ENCODE measurements around the gene GARIN1A. TPM values are rescaled to one million over a fixed set of nuclear protein-coding genes. Genes with fewer than 3 reads are reported as not detected.
"Not testable (repeated sequence)": the region's sequence is repeated elsewhere in the genome, so short reads cannot be mapped to it uniquely, and the experiment has no call there.

Gene GARIN1A
- total RNA-seq = under 1 TPM; 0.07 TPM

GRCh38 chr7:128671992-128672391 is at the start of gene GARIN1A:
GARIN1A (plus strand) TSS chr7:128672292; CDS start chr7:128672398, 106 bp downstream.
- intact Hi-C loops (cut with DNase I, micrococcal nuclease) = no loop called here
- POLR2A ChIA-PET = no interaction called here
- H3K9me3 Mint-ChIP-seq (ENCODE audit: low read depth) = no peaks in the 10 kb centered on the region
- no peaks in the 10 kb centered on the region for H3K36me3 Mint-ChIP-seq (ENCODE audit: low read depth)
- H3K27me3 Mint-ChIP-seq = peaks cover 17% of the 10 kb centered on the region
- CTCF ChIA-PET = interaction anchor here (0.5 to 1.3 kb wide), 4 partner anchors 14 to 1384 kb away, joined by 3 to 4 read pairs (median 3); no protein-coding TSS in a partner anchor
- DNase-seq (no peak), ATAC-seq (no peak)
- no peak within 1 kb of the TSS for H3K27ac Mint-ChIP-seq
- H3K4me1 Mint-ChIP-seq = no peaks in the 10 kb centered on the region
- no peak within 1 kb of the TSS for H3K4me3 Mint-ChIP-seq

DNA sequence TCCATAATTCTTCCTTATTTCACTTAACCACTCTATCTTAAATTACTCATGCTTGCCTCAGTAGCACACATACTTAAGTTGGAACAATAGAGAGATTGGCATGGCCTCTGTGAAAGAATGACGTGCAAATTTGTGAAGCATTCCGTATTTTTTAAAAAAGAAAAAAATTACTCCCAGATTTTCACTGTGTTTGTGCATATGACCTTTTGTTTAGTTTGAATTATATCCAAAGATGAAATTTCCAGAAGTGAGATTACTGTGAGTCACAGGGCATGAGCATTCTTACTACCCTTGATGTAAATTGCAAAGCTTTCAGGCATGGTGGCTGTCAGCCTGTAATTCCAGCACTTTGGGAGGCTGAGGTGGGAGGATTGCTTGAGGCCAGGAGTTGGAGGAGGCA is 45.0 kb upstream of the GARIN1A start:
- H3K4me1 Mint-ChIP-seq; H3K9me3 Mint-ChIP-seq (ENCODE audit: low read depth); H3K27me3 Mint-ChIP-seq; H3K4me3 Mint-ChIP-seq; CTCF ChIA-PET; ATAC-seq; DNase-seq; intact Hi-C loops (cut with DNase I, micrococcal nuclease); H3K27ac Mint-ChIP-seq; POLR2A ChIA-PET: not testable (repeated sequence)
- peaks cover 41% of the 10 kb centered on the region for H3K36me3 Mint-ChIP-seq (ENCODE audit: low read depth)

DNA sequence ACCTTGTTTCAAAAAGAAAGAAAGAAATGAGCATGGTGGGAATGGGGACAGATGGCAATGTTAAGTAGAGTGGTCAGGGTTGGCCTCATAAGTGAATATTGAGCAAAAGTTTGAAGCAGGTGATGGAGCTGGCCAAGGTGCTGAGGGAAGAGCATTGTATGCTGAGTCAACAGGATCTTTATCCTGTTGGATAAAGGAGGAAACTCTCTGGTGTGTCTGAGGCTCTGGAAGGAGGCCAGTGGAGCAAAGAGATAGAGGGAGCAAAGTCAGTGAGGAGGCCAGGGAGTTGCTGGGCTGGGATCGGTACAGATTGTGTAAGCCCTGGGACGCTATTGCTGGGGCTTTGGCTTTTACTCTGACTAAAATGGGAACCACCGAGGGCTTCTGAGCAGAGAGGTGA is 38.2 kb upstream of the GARIN1A start:
- H3K9me3 Mint-ChIP-seq (ENCODE audit: low read depth); intact Hi-C loops (cut with DNase I, micrococcal nuclease); ATAC-seq; POLR2A ChIA-PET; CTCF ChIA-PET; H3K27me3 Mint-ChIP-seq; DNase-seq; H3K4me3 Mint-ChIP-seq; H3K4me1 Mint-ChIP-seq: not testable (repeated sequence)
- Mint-ChIP-seq H3K36me3 (ENCODE audit: low read depth) (peaks cover 33% of the 10 kb centered on the region), H3K27ac (peak overlapping the region; percentile 44)

- DNase-seq; H3K27me3 Mint-ChIP-seq; H3K4me1 Mint-ChIP-seq; H3K27ac Mint-ChIP-seq; intact Hi-C loops (cut with DNase I, micrococcal nuclease); CTCF ChIA-PET; POLR2A ChIA-PET; H3K4me3 Mint-ChIP-seq; ATAC-seq; H3K9me3 Mint-ChIP-seq (ENCODE audit: low read depth): not testable (repeated sequence)
- H3K36me3 Mint-ChIP-seq (ENCODE audit: low read depth) = peaks cover 22% of the 10 kb centered on the region
Measured at GRCh38 chr7:128645206-128645605, 26.9 kb upstream of the GARIN1A start.

GRCh38 chr7:128645844-128646243 is 26.2 kb upstream of the GARIN1A start:
- POLR2A ChIA-PET; H3K4me3 Mint-ChIP-seq; H3K9me3 Mint-ChIP-seq (ENCODE audit: low read depth); ATAC-seq; intact Hi-C loops (cut with DNase I, micrococcal nuclease); H3K27me3 Mint-ChIP-seq; H3K27ac Mint-ChIP-seq; H3K4me1 Mint-ChIP-seq; DNase-seq; CTCF ChIA-PET: not testable (repeated sequence)
- peaks cover 23% of the 10 kb centered on the region for H3K36me3 Mint-ChIP-seq (ENCODE audit: low read depth)

DNA sequence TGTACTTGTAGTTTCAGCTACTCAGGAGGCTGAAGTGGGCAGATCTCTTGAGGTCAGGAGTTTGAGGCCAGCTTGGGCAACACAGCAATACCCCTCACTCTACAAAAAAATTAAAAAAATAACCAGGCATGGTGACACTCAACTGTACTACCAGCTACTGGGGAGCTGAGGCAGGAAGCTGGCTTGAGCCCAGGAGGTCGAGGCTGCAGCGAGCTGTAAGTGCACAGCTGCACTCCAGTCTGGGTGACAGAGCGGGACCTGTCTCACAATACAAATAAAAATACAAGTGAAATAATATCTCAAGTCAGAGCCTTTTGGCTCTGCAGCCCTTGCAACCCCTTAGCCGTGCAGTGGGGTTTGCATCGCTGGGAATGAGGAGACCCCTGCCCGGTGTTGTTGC is 25.2 kb upstream of the GARIN1A start:
- H3K4me3 Mint-ChIP-seq; intact Hi-C loops (cut with DNase I, micrococcal nuclease); H3K27me3 Mint-ChIP-seq; H3K9me3 Mint-ChIP-seq (ENCODE audit: low read depth); POLR2A ChIA-PET; CTCF ChIA-PET; ATAC-seq; DNase-seq; H3K27ac Mint-ChIP-seq; H3K4me1 Mint-ChIP-seq: not testable (repeated sequence)
- H3K36me3 Mint-ChIP-seq (ENCODE audit: low read depth) = peaks cover 18% of the 10 kb centered on the region

DNA sequence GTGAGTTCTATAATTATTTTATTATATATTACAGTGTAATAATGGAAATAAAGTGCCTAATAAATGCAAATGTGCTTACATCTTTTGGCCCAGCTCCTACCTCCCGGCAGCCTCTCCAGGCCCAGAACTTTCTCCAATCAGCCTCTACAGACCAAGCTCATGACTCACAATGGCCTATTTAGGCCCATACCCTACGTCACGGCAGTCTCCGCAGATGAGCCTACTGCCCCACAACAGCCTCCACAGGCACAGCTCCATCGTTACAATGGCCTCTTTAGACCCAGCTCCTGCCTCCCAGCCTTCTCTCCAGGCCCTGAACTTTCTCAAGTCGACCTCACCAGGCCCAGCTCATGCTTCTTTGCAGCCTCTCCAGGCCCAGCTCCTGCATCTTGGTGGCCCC is 21.0 kb upstream of the GARIN1A start:
- H3K27ac Mint-ChIP-seq; DNase-seq; H3K27me3 Mint-ChIP-seq; H3K9me3 Mint-ChIP-seq (ENCODE audit: low read depth); H3K4me3 Mint-ChIP-seq; H3K4me1 Mint-ChIP-seq; POLR2A ChIA-PET; ATAC-seq; intact Hi-C loops (cut with DNase I, micrococcal nuclease); CTCF ChIA-PET: not testable (repeated sequence)
- H3K36me3 Mint-ChIP-seq (ENCODE audit: low read depth) = peaks cover 16% of the 10 kb centered on the region

- ATAC-seq; H3K4me1 Mint-ChIP-seq; H3K27me3 Mint-ChIP-seq; H3K4me3 Mint-ChIP-seq; H3K9me3 Mint-ChIP-seq (ENCODE audit: low read depth); DNase-seq; CTCF ChIA-PET; H3K27ac Mint-ChIP-seq; POLR2A ChIA-PET; intact Hi-C loops (cut with DNase I, micrococcal nuclease): not testable (repeated sequence)
- peaks cover 13% of the 10 kb centered on the region for H3K36me3 Mint-ChIP-seq (ENCODE audit: low read depth)
Measured at GRCh38 chr7:128652606-128653005, 19.5 kb upstream of the GARIN1A start.

GRCh38 chr7:128653197-128653596 is 18.9 kb upstream of the GARIN1A start:
- H3K4me3 Mint-ChIP-seq; POLR2A ChIA-PET; H3K4me1 Mint-ChIP-seq; H3K9me3 Mint-ChIP-seq (ENCODE audit: low read depth); CTCF ChIA-PET; H3K27ac Mint-ChIP-seq; intact Hi-C loops (cut with DNase I, micrococcal nuclease); DNase-seq; H3K27me3 Mint-ChIP-seq; ATAC-seq: not testable (repeated sequence)
- peaks cover 13% of the 10 kb centered on the region for H3K36me3 Mint-ChIP-seq (ENCODE audit: low read depth)

- CTCF ChIA-PET; POLR2A ChIA-PET; H3K4me1 Mint-ChIP-seq; H3K9me3 Mint-ChIP-seq (ENCODE audit: low read depth); intact Hi-C loops (cut with DNase I, micrococcal nuclease); H3K27ac Mint-ChIP-seq; H3K27me3 Mint-ChIP-seq; DNase-seq; H3K4me3 Mint-ChIP-seq; ATAC-seq: not testable (repeated sequence)
- peaks cover 13% of the 10 kb centered on the region for H3K36me3 Mint-ChIP-seq (ENCODE audit: low read depth)
Measured at GRCh38 chr7:128654080-128654479, 18.0 kb upstream of the GARIN1A start.

GRCh38 chr7:128654501-128654900 is 17.6 kb upstream of the GARIN1A start:
- H3K4me3 Mint-ChIP-seq; H3K9me3 Mint-ChIP-seq (ENCODE audit: low read depth); intact Hi-C loops (cut with DNase I, micrococcal nuclease); H3K4me1 Mint-ChIP-seq; DNase-seq; H3K27me3 Mint-ChIP-seq; ATAC-seq; POLR2A ChIA-PET; H3K27ac Mint-ChIP-seq: not testable (repeated sequence)
- CTCF ChIA-PET = interaction anchor here (0.6 kb wide), 1 partner anchor 486 kb away, joined by 3 read pairs; no protein-coding TSS in a partner anchor
- H3K36me3 Mint-ChIP-seq (ENCODE audit: low read depth) = peaks cover 13% of the 10 kb centered on the region

DNA sequence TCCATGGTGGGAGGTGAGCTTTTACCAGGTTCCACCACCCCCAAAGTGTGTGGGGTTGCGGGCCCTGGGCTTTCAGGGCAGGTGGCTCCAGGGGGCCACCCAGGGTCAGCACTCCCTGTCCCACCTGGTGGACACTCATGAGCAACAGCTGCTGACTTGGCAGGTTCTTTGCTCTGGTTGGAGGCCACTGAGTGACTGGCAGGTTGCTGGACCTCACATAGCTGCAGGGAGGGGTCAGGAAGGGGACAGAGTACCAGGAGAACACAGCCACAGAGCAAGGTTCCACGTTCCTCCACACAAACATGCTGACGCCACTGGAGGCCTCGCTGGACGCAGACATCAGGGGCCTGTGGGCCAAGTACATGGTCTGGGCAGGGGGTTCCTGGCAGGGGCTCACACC is 13.7 kb upstream of the GARIN1A start:
- H3K36me3 Mint-ChIP-seq (ENCODE audit: low read depth) = peaks cover 16% of the 10 kb centered on the region
- H3K27me3 Mint-ChIP-seq; H3K9me3 Mint-ChIP-seq (ENCODE audit: low read depth); intact Hi-C loops (cut with DNase I, micrococcal nuclease); DNase-seq; H3K4me1 Mint-ChIP-seq; H3K27ac Mint-ChIP-seq; POLR2A ChIA-PET; H3K4me3 Mint-ChIP-seq; ATAC-seq: not testable (repeated sequence)
- CTCF ChIA-PET = interaction anchor here (0.5 kb wide), 1 partner anchor 14 kb away, joined by 3 read pairs; no protein-coding TSS in a partner anchor

GRCh38 chr7:128660596-128660995 is 11.5 kb upstream of the GARIN1A start:
- DNase-seq = no peak
- Mint-ChIP-seq H3K9me3 (ENCODE audit: low read depth) (peaks cover 9% of the 10 kb centered on the region), H3K27me3 (no peaks in the 10 kb centered on the region), H3K36me3 (ENCODE audit: low read depth) (peaks cover 11% of the 10 kb centered on the region), H3K4me1 (no peaks in the 10 kb centered on the region), H3K27ac (no peak overlapping the region), H3K4me3 (no peak overlapping the region)
- POLR2A ChIA-PET = no interaction called here
- CTCF ChIA-PET = interaction anchor here (1.2 to 1.7 kb wide), 2 partner anchors 223 to 236 kb away, joined by 4 to 5 read pairs; no protein-coding TSS in a partner anchor
- ATAC-seq = no peak
- intact Hi-C loops (cut with DNase I, micrococcal nuclease) = no loop called here
